ENCODE measurements around the gene KANSL1. TPM values are rescaled to one million over a fixed set of nuclear protein-coding genes. Genes with fewer than 3 reads are reported as not detected.

Gene KANSL1
- total RNA-seq, 1 donor from 2014 or later, result 129 TPM

- Mint-ChIP-seq H3K36me3 (peaks cover 38% of the 10 kb centered on the region), H3K27ac (no peak overlapping the region), H3K4me3 (no peak overlapping the region), H3K27me3 (no peaks in the 10 kb centered on the region), H3K4me1 (ENCODE audit: unreplicated experiment) (peaks cover 11% of the 10 kb centered on the region), H3K9me3 (no peaks in the 10 kb centered on the region)
- DNase-seq (ENCODE audit: extremely low spot score, unreplicated experiment), result no peak
- no peak for TF ChIP-seq CTCF (conservative IDR thresholded peaks at IDR 0.05)
Measured at GRCh38 chr17:46033392-46033791, 159.8 kb downstream of the KANSL1 start.

GRCh38 chr17:46032909-46033308 is 160.3 kb downstream of the KANSL1 start:
- DNase-seq (ENCODE audit: extremely low spot score, unreplicated experiment), result no peak
- H3K4me1 Mint-ChIP-seq (ENCODE audit: unreplicated experiment), result peaks cover 15% of the 10 kb centered on the region
- no peak overlapping the region for H3K4me3 Mint-ChIP-seq
- H3K27ac Mint-ChIP-seq, result no peak overlapping the region
- no peak for TF ChIP-seq CTCF (conservative IDR thresholded peaks at IDR 0.05)
- H3K27me3 Mint-ChIP-seq, result no peaks in the 10 kb centered on the region
- no peaks in the 10 kb centered on the region for H3K9me3 Mint-ChIP-seq
- peaks cover 37% of the 10 kb centered on the region for H3K36me3 Mint-ChIP-seq

GRCh38 chr17:46031920-46032319 is 161.3 kb downstream of the KANSL1 start:
- Mint-ChIP-seq H3K27ac (no peak overlapping the region), H3K27me3 (no peaks in the 10 kb centered on the region), H3K4me3 (no peak overlapping the region), H3K36me3 (peaks cover 37% of the 10 kb centered on the region), H3K9me3 (no peaks in the 10 kb centered on the region), H3K4me1 (ENCODE audit: unreplicated experiment) (peaks cover 15% of the 10 kb centered on the region)
- DNase-seq (ENCODE audit: extremely low spot score, unreplicated experiment), result no peak
- TF ChIP-seq CTCF (conservative IDR thresholded peaks at IDR 0.05), result no peak

- TF ChIP-seq CTCF (conservative IDR thresholded peaks at IDR 0.05), result no peak
- H3K4me3 Mint-ChIP-seq, result no peak overlapping the region
- peak overlapping the region; percentile 26 for H3K27ac Mint-ChIP-seq
- H3K36me3 Mint-ChIP-seq, result peaks cover 37% of the 10 kb centered on the region
- no peaks in the 10 kb centered on the region for H3K9me3 Mint-ChIP-seq
- peaks cover 15% of the 10 kb centered on the region for H3K4me1 Mint-ChIP-seq (ENCODE audit: unreplicated experiment)
- no peaks in the 10 kb centered on the region for H3K27me3 Mint-ChIP-seq
- no peak for DNase-seq (ENCODE audit: extremely low spot score, unreplicated experiment)
Measured at GRCh38 chr17:46031440-46031839, 161.8 kb downstream of the KANSL1 start.

- H3K27me3 Mint-ChIP-seq, result no peaks in the 10 kb centered on the region
- no peaks in the 10 kb centered on the region for H3K9me3 Mint-ChIP-seq
- DNase-seq (ENCODE audit: extremely low spot score, unreplicated experiment), result no peak
- no peak overlapping the region for H3K4me3 Mint-ChIP-seq
- H3K27ac Mint-ChIP-seq, result peak overlapping the region; percentile 26
- no peak for TF ChIP-seq CTCF (conservative IDR thresholded peaks at IDR 0.05)
- H3K36me3 Mint-ChIP-seq, result peaks cover 33% of the 10 kb centered on the region
- peaks cover 15% of the 10 kb centered on the region for H3K4me1 Mint-ChIP-seq (ENCODE audit: unreplicated experiment)
Measured at GRCh38 chr17:46030752-46031151, 162.5 kb downstream of the KANSL1 start.

GRCh38 chr17:46029627-46030026 is 163.6 kb downstream of the KANSL1 start:
- Mint-ChIP-seq H3K27me3 (no peaks in the 10 kb centered on the region), H3K4me3 (no peak overlapping the region), H3K4me1 (ENCODE audit: unreplicated experiment) (peaks cover 15% of the 10 kb centered on the region), H3K27ac (peak overlapping the region; percentile 53), H3K9me3 (no peaks in the 10 kb centered on the region), H3K36me3 (peaks cover 30% of the 10 kb centered on the region)
- DNase-seq (ENCODE audit: extremely low spot score, unreplicated experiment), result no peak
- TF ChIP-seq CTCF (conservative IDR thresholded peaks at IDR 0.05), result no peak
